Stimulated activated CD8-positive, alpha-beta memory T cell treated with anti-CD3 and anti-CD28 coated beads, Interleukin-7, amount 100 ng/mL, for 4 hours (primary cell): ENCODE measurements around the gene ATP1A1.
A peak's percentile ranks its signal among the peaks of the same experiment; 100 is the strongest.

Experiments
- DNase-seq, 2 donors: peaks; one replicate each; pipeline ENCODE4 v3.0.0-alpha.2; 2020; ENCODE audit warnings: low read depth in 2 of 2

Gene ATP1A1

DNA sequence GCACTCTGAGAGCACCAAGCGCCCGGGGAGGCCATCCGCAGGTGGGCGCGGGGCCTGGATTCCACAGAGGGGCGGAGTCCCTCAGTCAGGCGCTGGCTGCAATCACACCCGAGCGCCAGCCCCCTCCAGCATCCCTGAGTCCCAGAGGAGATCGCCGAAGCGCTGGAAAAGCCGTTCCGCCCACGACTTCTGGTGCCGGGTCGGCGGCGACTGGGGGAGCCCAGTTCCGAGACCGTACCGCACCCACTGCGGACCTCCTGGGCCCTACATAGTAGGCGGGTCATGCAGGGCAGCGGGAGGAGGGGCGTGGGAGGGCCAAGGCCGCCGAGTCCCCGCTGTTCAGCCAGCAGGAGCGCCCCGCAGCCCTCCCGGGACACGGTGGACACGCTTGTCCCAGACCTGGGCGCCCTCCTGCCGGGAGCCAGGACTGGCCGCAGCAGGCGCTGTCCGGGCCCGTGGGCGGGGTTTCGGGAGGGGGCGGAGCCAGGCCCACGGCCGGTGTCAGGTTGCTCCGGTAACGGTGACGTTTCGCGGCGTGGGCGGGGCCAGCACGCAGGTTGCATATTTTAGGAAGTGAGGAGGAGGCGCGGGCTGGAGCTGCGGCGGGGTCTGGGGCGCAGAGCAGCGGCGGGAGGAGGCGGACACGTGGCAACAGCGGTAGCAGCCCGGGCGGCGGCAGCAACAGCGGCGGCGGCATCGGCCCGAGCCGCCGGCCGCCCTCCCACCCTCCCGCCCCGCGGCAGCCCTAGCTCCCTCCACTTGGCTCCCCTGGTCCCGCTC, at the start of gene ATP1A1:
Gene ATP1A1 (plus strand): TSS at position 594 of the 780 bp plus-strand sequence. CDS start 268 bp downstream, outside the sequence.
- DNase-seq = peak; percentile 97 to 98

DNA sequence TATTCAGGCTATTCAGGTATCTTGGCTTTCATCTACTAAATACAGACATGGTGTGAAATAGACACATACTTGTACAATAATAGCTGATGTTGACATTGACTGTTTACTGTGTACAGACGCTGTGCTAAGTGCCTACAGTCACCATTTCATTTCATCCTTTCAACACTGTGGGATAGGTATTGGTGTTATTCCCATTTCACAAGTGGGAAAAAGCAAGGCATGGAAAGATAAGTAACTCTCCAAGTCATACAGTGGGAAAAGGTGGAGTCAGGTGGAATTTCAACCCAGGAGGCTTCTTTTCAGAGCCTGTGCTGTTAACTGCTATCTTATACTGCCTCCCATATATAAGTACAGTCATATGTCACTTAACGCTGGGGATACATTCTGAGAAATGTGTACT, 49.6 kb upstream of the ATP1A1 start:
- DNase-seq = no peak

DNA sequence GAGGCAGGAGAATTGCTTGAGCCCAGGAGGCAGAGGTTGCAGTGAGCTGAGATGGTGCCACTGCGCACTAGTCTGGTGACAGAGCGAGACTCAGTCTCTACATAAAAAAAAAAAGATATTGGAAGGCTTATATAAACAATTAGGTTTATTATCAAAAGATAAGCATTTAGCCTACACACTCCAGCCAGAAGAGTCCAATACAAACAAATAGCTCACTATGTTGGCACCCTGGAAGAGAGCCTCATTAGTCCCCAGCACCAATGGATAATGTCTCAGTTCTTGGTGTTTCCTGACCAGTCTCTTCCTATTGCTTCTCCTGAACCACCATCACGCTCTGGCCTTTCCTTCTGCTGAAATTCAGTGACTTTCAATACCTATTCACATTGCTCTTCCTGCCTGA, 48.6 kb upstream of the ATP1A1 start:
- no peak for DNase-seq

DNA sequence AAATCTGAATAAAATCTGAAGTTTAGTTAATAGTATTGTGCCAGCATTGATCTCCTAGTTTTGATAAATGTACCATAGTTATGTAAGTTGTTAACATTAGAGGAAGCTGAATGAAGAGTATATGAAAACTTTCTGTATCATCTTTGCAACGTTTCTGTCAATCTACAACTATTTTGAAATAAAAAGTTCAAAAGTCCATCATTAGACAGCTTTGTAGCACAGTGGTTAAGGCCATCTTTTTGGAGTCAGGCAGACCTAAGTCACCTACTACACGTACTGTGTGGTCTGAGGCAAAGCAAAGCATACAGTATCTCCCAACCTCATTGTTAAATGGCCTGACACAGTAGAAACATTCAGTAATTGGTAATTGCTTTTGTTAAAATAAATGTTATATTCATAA, 47.9 kb upstream of the ATP1A1 start:
- no peak for DNase-seq

DNA sequence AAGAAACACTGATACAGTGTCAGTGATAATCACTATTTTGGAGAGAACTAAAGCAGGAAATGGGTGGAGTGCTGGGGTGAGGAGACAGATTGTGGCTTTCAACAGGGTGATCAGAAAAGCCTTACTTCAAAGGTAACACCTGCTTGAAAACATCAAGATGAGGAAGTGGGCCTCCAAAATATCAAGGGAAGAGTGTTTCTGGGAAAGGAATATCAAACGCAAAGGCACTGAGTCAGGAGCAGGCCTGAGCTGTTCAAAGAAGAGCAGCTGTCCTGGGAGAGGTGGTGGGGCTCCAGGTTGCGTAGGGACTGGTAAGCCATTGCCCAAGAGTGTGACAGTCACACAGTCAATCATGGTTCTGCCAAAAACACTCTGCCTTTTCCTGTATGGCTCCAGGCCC, 47.1 kb upstream of the ATP1A1 start:
- peak in 1 of 2 donors; percentile 5 for DNase-seq

DNA sequence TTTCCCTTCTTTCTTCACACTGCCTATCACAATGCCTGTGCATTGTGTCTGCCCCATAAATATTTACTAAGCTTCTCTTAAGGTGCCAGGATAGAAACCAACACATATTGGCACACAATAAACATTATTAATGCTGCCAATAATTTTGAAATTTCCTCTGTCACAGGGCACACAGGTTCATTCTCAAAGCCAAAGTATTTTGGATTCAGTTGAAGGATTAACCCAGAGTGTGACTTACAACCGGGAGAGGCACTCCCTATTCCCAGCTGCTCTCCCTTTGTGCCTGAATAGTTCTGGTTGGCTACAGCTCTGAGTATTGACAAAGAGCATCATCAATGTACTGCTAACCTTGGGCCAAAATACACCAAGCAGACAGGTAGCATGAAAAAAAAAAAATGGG, 46.6 kb upstream of the ATP1A1 start:
- no peak for DNase-seq

DNA sequence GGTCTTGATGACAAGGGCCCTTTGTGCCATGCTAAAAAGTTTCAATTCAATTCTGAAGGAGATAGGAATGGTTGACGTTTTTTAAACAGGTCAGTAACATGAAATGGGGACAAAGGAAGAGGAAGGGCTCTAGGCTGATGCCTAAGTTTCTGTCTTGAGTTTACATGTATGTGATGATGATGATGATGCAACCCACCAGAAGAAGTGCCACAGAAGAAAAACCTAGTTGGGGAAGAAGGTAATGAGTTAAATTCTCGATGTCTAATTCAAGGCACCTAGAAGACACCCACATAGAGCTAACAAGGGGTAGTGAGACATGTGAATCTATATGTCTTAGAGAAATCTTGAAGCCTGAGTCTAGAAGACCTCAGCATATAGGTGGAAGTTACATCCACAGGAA, 44.4 kb upstream of the ATP1A1 start:
- no peak for DNase-seq

DNA sequence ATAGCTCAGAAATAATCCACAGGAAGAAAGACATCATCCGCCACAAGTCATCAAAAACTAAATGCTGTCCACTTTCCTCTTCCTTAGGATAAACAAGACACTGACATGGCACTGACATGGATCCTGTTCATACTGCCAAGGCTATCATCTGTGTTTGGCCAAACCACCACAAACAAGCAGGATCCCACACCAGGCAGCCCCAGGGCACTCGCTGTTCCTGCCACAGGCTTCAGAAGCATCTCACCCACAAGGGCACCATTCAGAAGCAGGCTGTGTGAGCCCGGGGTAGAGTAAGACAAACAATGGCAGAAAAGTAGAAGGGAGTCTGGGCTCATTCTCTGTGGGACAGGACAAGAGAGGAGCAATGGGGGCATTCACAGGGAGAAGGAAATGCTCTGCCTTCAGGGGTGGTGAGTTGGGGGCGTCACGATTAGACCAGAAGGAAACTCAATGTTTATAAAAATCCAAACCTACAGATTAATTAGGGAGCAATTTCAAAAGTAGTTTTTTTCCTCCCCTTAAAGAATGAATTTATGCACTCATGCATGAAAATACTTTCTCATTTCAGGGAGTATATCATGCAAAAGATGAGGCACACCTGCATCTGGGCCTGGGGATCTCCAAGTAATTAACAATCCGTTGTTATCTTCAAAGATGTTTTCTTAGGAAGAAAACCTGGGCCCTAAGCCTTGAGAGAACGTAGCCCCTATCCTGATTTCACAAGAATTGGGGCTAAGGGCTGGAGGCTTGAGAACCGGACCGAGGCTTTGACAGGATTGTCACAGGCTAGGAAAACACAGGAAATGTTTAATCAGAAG, 43.3 kb upstream of the ATP1A1 start:
- DNase-seq = no peak

DNA sequence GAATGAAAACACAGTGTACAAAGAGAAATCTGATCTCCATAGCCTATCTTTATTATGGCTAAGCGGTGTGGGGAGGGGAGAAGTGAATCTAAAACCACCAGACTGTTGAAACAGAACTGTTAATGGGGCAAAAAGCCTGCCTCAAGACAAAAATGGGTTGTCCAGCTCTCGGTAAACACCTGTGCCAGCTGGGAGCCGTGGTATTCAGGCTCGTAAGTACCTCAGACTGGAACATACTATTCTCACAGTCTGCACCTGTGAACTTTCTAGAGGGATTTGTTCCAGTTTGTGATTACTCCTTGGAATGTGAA, 42.7 kb upstream of the ATP1A1 start:
- no peak for DNase-seq

DNA sequence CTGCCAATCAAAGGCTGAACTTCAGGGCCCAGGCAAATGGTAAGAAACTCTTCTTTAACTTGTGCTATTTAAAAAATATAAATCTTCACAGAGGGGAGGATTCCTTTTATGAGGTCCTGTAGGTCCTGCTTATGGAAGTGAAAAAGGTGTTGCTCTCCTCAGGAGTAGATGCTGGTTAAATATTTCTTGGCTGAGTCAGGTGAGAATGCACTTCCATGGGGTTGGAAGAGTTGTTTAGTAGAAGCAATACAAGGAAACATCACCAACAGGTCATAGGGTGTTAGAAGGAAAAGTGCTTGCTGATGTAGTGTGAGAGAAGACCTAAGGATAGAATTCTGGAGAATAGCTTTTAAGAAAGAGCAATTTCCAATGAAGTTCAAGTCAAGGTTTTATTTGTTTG, 42.2 kb upstream of the ATP1A1 start:
- DNase-seq = no peak

DNA sequence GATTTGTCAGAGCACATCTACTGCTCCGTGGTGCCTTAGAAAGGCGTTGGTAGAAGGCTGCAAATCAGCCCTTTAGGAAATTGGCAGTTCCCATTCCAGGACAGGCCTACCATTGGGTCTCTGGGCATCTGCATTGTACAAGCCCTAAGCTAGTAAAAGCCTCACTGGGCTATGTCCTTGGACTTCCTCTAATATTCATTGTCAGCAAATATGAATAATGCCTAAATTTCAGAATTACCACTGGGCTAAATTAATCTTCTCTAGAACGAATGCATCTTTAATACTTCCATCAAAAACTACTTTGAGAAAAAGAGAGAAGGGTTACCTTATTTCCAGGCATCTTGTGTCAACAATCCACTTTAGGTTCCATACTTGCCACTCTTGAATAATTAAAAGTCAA, 41.5 kb upstream of the ATP1A1 start:
- DNase-seq = no peak

DNA sequence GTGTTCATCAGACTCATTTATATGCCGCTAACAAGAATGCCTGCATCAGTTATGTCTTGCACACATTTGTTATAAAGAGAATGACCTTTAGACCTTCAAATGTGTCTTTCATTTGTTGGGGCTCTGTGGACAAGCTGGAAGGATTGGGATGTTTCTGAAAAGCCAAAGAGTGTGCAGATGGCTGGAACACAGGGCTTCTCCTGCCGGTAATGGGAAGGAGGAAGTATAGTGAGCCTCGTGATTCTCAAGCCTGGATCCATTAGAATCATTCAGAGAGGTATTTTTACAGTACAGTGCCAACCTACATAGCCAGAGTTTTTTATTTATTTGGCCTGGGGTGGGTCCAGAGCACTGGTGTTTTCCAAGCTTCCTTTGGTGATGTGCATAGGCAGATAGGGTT, 40.6 kb upstream of the ATP1A1 start:
- DNase-seq = no peak

DNA sequence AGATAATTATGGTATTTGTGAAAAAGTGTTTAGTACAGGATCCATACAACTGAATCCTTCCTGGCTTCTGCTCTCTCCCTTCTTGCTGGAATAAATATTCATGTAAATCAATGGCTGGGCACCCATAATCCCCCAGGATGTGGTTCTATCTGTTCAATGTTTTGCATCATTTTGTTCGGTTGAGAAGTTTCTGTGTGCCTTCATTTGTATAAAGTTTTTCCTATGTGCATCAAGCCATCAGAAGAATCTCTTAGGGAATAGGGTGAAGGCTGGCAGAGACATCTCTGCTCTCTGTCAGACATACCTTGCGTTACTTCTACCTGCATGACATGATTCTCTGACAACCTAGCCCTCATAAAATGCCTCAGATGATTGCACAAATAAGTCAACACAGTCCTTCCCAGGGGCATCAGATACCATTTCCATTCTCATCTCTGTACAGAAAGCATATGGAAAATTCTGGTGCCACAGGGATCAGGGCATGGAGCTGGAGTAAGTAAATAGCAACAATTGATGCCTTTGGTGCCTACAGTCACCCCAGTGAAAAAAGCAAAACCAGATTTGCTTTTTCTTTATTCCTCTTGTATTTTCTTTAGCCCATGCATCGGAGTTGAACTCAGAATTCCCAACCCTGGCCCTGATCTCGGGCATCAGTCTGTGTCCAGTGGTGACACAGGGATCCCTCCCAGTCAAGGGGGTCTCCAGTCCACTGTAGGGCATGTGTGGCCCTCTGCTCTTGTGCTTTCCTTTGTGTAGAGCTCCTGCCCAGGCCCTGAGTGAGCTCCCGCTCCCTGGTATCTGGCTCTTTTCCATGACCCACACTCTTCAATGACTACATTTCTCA, 39.7 kb upstream of the ATP1A1 start:
- DNase-seq = no peak

DNA sequence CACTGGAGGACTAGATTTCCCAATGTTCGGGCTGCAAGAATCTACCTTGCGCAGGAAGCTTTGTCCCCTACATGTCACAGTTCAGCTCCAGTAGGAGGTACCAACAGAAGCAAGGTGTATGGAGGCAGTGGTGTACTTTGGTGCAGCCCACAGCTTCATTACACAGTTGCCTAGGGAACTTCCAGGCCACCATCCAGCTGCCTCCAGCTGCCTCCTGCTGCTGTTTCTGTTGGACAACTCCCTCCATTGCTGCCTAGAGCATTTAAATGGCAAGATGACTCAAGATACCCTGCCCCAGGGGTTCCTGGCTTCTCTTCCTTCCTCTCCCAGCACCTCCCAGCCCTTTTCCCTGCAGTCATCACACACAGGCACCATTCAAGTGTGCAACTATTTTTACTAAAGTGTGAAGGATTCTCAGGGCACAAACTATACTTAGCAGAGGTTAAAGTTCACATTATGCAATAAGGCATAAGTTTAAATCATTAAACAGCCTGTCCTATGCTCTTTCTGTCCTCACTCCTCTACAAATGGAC, 39.0 kb upstream of the ATP1A1 start:
- no peak for DNase-seq

DNA sequence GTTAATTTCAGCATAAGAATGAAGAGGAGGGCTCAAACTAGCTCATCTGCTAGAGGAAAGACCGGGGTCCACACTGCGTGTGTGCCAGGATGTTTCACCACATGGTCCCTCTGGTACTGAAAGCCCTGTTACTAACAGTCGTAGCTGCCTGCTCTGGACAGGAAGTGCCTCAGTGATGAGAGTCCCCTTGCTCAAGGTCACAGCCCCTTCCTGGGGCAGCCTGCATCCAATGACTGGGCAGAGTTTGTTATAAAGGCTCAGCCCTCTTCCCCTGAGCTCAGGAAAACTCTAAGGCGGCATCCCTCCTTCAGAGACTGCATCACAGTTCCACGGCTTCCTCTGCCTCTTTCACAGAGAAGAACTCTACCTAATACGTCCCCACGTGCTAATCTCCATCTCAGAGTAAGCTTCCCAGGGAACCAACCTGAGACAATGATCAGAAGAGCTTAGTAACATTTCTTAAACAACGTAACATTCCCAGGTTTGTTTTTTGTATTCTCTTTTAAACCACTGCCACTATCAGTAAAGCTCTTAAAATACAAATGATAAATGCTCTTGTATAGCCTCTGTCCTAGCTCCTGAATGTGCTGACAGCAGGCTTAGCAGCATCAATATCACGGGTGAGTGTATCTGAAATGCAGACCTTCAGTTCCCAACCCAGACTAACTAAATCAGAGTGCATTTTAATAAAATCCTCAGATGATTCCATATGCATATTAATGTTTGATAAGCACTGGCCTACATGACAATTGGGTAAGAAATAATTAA, 38.0 kb upstream of the ATP1A1 start:
- no peak for DNase-seq

DNA sequence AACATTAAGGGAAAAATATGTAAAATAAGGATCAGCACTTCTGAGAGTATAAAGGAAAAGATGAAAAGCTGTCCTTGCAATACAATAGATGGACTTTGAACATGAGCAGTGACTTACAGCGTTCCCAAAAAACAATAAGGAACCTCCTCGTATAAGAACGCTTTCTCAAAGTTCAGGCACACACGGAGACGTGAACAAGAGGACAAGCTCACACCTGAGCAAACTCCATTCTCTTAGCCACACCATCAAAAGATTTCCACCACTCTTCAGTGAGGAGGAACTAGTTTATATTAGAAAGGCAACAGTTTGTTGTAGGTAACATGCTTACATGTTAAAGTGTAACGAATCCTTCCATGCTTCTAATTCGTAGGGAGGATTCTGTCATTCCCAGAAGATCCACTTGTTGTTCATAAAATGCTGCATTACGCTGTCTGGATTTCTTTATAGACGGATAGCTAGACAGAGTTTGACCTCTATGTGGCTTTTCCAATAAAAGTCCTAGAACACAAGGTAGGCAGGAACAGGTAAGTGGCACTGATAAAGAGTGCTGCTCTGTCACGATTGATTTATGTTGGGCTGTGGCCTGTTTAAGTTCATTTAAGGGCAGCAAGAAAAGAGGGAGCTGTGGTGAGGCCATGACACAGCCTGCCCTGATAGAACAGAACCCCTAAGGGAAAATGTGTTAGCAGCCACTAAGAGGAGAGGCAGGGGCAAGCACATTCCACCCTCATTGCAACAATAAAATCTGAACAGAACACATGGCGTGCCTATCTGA, 37.0 kb upstream of the ATP1A1 start:
- DNase-seq = no peak

DNA sequence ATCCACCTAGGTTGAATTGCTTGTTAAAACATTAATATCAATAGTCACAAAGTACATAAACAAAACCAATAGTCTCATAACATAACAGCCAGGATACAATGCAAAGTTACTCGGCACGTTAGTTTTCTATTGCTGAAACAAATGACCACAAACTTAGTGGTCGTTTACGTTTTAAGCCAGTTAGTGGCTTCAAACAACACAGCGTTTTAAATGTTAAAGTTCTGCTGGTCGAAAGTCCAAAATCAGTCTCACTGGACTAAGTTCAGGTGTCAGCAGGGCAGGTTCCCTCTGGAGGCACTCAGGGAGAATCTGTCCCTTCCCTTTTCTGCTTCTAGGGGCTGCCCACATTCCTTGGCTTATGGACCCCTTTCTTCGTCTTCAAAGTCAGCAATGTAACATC, 35.6 kb upstream of the ATP1A1 start:
- DNase-seq = no peak

DNA sequence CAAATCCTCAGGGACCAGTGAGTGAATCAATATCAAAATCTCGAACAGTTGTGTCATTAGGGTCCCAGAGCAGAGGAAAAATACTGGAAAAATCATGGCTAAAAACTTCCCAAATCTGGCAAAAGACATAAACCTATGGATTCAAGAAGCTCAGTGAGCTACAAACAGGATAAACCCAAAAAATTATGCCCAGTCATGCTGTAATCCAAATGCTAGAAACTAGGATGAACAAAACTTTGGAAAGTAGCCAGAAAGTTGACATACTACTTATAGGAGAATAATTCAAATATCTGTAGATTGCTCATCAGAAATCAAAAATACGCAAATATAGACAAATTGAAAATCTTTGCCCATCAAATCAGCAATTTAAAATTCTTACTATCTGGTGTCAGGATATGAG, 34.6 kb upstream of the ATP1A1 start:
- DNase-seq = no peak

DNA sequence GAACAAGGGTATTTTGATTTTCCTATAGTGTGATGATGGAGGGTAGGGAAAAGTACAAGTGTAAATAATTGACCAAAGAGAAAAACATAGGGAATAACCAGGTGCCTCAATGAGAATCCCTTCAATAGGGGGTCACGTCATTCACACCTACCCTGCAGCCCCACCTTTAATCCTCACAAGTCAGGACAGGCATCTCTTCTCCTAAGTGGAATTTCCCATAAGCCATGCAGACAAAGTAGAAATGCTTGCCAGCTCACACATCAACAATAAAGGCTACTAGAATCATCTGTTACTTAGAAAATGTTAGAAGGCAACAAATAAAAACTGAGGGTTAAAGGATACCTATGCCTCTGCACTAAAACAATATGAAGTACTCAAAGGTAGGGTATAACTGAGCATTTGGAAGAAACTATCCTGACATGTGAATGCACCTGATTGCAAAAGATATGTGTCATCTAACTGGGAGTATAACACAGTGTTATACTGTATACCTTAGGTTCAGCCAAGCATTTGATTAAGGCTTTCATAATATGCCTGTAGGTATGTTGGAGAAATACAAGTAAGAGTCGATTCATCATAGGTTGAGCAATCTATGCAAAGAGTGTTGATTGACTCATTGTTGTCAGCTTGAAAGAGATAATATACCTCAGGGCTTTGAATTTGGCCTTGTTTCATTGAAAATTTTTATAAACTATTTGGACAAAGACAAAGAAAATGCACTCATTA, 32.4 kb upstream of the ATP1A1 start:
- DNase-seq = no peak

DNA sequence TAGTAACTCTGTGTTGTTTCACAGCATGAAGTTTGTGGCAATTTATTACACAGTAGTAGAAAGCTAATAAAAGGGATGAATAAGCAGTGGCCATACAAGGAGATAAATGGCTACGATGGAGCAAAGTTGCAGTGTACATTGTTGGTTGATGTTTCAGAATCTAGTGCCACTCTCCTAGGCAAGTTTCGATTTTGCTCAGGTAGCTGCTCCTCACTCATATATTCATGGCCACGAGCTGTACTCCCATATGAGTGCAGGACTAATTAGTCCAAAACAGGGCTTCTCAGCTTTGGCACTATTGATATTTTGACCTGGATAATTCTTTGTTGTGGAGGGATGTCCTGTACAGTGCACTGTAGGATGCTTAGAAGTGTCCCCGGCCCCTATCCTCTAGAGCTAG, 30.0 kb upstream of the ATP1A1 start:
- no peak for DNase-seq
